BLaER1 treated with 17β-estradiol and CSF1 and Interleukin-3, amounts not matched to agents 10 nM and 100 nM (cell line): ENCODE measurements around the gene ZNF181.
A peak's percentile ranks its signal among the peaks of the same experiment; 100 is the strongest.

Experiments used
- H3K27ac ChIP-seq, 11 experiments: shearing (Covaris generic); formaldehyde crosslinking; 2 replicates each; pipeline ENCODE4 v1.8.1; 2022
- H3K27me3 ChIP-seq, 11 experiments: shearing (Covaris generic); formaldehyde crosslinking; 2 replicates each; pipeline ENCODE4 v1.8.1; 2022
- H3K36me3 ChIP-seq, 11 experiments: shearing (Covaris generic); formaldehyde crosslinking; 2 replicates each; pipeline ENCODE4 v1.8.1; 2022
- H3K4me1 ChIP-seq, 10 experiments: shearing (Covaris generic); formaldehyde crosslinking; 2 replicates each; pipeline ENCODE4 v1.8.1; 2022
- H3K4me2 ChIP-seq, 11 experiments: shearing (Covaris generic); formaldehyde crosslinking; 2 replicates each; pipeline ENCODE4 v1.8.1; 2022
- H3K4me3 ChIP-seq, 10 experiments: shearing (Covaris generic); formaldehyde crosslinking; 2 replicates each; pipeline ENCODE4 v1.8.1; 2022
- H3K9ac ChIP-seq, 11 experiments: shearing (Covaris generic); formaldehyde crosslinking; 2 replicates each; pipeline ENCODE4 v1.8.1; 2022
- H3K9me3 ChIP-seq, 11 experiments: shearing (Covaris generic); formaldehyde crosslinking; replicated peaks in 1 of 11; 2 replicates each; pipeline ENCODE4 v1.8.1; 2022
- H4K20me1 ChIP-seq, 11 experiments: shearing (Covaris generic); formaldehyde crosslinking; 2 replicates each; pipeline ENCODE4 v1.8.1; 2022
- Cebpa-rat ChIP-seq, 11 experiments: shearing (Covaris generic); IDR thresholded peaks; 2 replicates each; pipeline ENCODE4 v1.8.1; 2022

Gene ZNF181

DNA sequence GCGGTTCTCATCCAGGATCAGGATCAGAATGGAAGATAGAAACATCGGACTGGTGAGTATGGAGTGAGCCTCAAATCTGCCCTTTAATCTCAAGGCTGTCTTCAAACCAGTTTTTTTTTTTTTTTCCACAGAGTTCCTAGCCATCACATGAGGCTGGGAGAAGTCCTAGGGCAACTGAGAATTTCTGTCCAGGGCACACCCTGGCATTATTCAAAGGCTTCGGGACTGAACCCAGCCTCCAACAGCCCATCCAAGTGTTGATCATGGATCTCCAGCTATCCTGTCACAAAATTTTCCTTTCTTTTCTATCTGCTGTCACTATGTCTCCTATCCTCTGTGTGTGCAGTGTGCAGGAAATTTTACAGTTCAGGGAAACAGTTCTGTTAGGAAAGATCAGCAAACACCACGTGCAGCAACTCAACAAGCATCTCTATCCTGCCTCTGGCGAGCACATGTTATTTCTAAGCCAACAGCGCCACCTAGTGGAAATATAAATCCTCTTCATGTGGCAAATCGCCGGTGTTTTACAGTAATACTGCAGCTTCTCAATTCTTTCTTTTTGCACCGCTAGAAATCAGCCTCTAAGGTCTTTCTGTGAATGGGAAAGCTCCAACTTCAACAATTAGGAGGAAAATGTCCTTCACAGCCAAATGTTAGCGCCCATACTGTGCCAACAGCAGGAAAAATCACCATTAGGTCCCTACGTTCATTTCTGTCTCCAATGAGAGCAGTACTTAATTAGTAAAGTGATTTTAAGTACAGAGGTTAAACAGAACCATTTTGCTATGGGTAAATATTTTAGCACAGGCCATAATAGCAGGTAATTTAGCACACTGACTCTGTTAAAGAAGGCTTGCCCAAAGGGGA, 21.4 kb upstream of the ZNF181 start:
- Histone ChIP-seq H3K9ac (no peak overlapping the region), H3K4me1 (no peaks in the 10 kb centered on the region), H3K36me3 (no peaks in the 10 kb centered on the region), H3K9me3 (peaks cover 34 to 41% (median 38%) of the 10 kb centered on the region in 11 experiments), H3K27me3 (no peaks in the 10 kb centered on the region), H3K4me2 (no peak overlapping the region), H4K20me1 (no peaks in the 10 kb centered on the region), H3K27ac (no peak overlapping the region), H3K4me3 (no peak overlapping the region; a peak in 1 of 20 replicates)
- no peak for TF ChIP-seq Cebpa-rat (IDR thresholded peaks at IDR 0.05)

DNA sequence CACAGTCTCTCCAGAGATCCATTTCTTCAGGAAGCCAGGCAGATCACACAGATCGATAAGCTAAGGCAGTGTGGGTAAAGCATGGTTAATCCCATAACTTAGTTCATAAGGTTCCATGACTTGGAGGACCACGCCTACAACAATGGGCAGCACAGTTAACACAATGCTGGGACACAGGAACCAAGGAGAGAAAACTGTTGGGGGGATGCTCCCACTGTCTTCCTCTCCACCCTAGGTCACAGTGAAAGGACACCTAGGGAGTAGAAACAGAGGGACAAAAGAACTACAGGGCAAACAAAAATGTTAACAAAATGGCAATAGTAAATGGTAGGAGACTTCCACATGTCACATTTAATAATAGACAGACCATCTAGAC, 20.8 kb upstream of the ZNF181 start:
- Histone ChIP-seq H3K4me2 (no peak overlapping the region), H3K27me3 (no peaks in the 10 kb centered on the region), H3K27ac (no peak overlapping the region), H3K9ac (no peak overlapping the region), H3K36me3 (no peaks in the 10 kb centered on the region), H3K4me1 (no peaks in the 10 kb centered on the region), H4K20me1 (no peaks in the 10 kb centered on the region), H3K4me3 (no peak overlapping the region; a peak in 1 of 20 replicates), H3K9me3 (peaks cover 31 to 37% (median 35%) of the 10 kb centered on the region in 11 experiments)
- no peak for TF ChIP-seq Cebpa-rat (IDR thresholded peaks at IDR 0.05)

DNA sequence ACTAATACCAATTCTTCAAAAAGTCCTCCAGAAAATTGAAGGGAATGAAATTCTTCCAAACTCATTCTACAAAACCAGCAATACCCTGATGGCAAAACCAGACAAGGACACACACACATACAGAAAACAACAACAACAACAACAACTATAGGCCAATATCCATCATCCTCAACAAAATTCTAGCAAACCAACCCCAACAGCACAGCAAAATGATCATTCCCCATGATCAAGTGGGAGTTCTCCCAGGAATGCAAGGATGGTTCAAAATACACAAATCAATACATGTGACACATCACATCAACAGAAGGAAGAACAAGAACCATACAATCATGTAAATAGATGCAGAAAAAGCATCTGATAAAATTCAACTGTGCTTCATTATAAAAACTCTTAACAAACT, 18.7 kb upstream of the ZNF181 start:
- Histone ChIP-seq H4K20me1 (no peaks in the 10 kb centered on the region), H3K9ac (no peak overlapping the region), H3K36me3 (no peaks in the 10 kb centered on the region), H3K4me2 (no peak overlapping the region), H3K9me3 (peaks cover 31 to 37% (median 35%) of the 10 kb centered on the region in 11 experiments), H3K4me1 (no peaks in the 10 kb centered on the region), H3K27me3 (no peaks in the 10 kb centered on the region), H3K4me3 (no peak overlapping the region), H3K27ac (no peak overlapping the region)
- no peak for TF ChIP-seq Cebpa-rat (IDR thresholded peaks at IDR 0.05)

DNA sequence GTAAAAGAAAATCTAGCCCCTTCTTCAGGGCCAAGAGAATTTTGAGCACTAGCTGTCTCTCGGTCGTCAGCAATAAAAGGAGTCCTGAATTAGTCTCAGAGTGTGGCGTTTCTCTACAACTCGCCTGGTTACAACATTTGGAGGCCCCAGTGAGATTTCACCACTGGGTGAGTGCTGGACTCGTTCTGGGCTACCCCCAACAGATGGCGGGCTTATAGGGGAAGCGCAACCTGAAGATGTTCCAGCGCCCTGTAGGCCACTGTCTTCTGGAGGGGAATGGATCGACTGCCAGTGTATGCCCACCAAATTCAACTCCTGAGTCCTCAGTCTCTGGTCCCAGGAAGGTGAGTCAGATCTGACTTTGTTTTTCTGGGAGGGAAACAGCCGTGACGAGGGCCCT, 11.7 kb upstream of the ZNF181 start:
- Histone ChIP-seq H3K4me2 (no peak overlapping the region), H3K27me3 (no peaks in the 10 kb centered on the region), H3K9ac (no peak overlapping the region), H4K20me1 (no peaks in the 10 kb centered on the region), H3K36me3 (no peaks in the 10 kb centered on the region), H3K4me1 (no peaks in the 10 kb centered on the region), H3K4me3 (no peak overlapping the region), H3K27ac (no peak overlapping the region), H3K9me3 (no peaks in the 10 kb centered on the region)
- no peak for TF ChIP-seq Cebpa-rat (IDR thresholded peaks at IDR 0.05)

DNA sequence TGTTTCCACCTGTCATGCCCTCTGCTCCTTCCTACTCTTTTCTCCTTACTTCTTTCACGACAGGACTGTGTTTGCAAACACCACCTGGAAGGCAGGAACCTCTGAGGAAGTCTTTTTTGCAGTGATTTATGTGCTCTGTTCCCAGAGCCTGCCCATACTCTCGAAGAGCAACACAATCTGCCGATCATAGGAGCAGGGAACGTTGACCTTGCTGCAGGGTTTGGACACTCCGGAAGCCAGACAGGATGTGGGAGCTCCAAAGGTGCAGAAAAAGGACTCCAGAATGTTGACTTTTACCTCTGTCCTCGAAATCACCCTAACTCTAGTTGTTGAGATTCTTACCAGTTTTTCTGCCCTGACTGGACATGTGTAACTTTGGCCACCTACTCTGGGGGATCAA, 8.6 kb upstream of the ZNF181 start:
- no peaks in the 10 kb centered on the region for H3K4me1 ChIP-seq
- H3K9me3 ChIP-seq: peaks cover 0 to 6% (median 0%) of the 10 kb centered on the region in 11 experiments; a peak in 2 of 22 replicates
- no peak overlapping the region for H3K9ac ChIP-seq
- no peak for TF ChIP-seq Cebpa-rat (IDR thresholded peaks at IDR 0.05)
- H3K4me2 ChIP-seq: no peak overlapping the region
- no peaks in the 10 kb centered on the region for H4K20me1 ChIP-seq
- no peaks in the 10 kb centered on the region for H3K36me3 ChIP-seq
- H3K27me3 ChIP-seq: no peaks in the 10 kb centered on the region
- no peak overlapping the region for H3K27ac ChIP-seq
- no peak overlapping the region for H3K4me3 ChIP-seq

DNA sequence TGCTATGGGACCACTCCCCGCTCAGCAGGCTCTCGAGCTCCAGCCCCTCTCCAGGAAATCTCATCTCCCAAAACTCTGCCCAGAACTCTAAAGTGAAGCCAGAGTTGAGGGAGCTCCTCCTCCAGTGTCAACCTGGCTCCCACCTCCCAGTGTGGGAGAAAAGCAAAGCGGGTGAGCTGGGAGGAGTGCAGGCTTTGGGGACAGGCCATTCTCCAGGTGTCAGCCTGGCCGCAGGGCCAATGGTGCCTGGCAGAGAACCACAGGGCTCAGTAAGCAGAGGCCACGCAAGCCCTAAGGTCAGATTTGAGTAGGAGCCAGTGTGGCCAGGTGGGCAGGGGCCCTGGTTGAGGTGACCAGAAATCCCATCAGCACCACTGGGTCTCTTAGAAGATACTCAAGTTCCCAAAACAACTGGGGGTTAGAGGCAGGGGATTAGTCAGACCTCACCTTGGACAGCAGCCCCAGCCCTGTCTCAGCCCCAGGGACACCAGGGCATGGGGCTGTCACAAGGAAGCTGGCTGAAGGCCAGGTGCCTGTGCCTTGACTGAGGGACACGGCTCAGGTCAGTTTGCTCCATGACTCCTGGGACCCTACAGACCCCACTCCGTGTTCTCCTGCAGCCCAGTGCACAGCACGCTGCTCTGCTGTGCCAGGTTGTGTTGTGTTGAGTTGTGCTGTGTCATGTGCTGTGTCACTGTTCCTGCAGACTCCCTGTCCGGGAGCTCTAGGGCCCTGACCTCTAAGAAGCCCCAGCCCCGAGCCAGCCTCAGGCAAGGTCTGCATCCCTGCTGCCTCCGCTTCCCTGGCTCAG, 2.8 kb upstream of the ZNF181 start:
- H3K9me3 ChIP-seq: peaks cover 0 to 22% (median 11%) of the 10 kb centered on the region in 11 experiments; a peak in 13 of 22 replicates
- H3K27me3 ChIP-seq: no peaks in the 10 kb centered on the region
- H3K4me1 ChIP-seq: peaks cover 21 to 35% (median 30%) of the 10 kb centered on the region in 10 experiments
- H3K9ac ChIP-seq: no peak overlapping the region
- H3K36me3 ChIP-seq: peaks cover 0 to 14% (median 10%) of the 10 kb centered on the region in 11 experiments; a peak in 15 of 22 replicates
- TF ChIP-seq Cebpa-rat (IDR thresholded peaks at IDR 0.05): no peak
- H4K20me1 ChIP-seq: no peaks in the 10 kb centered on the region
- no peak overlapping the region for H3K27ac ChIP-seq
- H3K4me3 ChIP-seq: no peak overlapping the region
- no peak overlapping the region for H3K4me2 ChIP-seq

DNA sequence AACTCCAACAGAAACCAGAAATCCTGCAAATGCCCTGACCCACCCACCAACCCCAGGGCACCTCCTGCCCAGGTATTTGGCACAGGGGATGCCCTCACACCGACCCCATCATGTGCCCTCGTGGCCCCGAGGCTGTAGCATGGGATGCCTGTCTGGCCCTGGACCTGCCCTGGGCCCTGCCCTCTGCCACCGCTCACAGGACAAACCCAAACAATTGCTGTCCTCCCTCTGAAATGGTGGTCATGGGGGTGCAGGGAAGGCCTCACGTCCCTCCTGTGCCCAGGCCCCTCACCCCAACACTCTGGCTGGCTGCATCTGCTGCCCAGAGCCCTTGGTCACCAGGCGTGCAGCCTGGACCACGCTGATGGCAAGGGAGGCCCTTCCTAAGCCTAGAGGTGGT, 2.1 kb upstream of the ZNF181 start:
- peaks cover 6 to 21% (median 17%) of the 10 kb centered on the region in 11 experiments; a peak in 17 of 22 replicates for H3K36me3 ChIP-seq
- H3K9ac ChIP-seq: no peak overlapping the region
- no peak overlapping the region for H3K27ac ChIP-seq
- peak overlapping the region in 4 of 11 experiments; percentile 92 to 97 (median 94); a peak in 5 of 22 replicates for H3K4me2 ChIP-seq
- 0 out of 20 replicates have a peak overlapping the region, but pooled peaks of 1 of the 10 experiments have one; percentile 75 for H3K4me3 ChIP-seq
- H3K4me1 ChIP-seq: peaks cover 21 to 35% (median 30%) of the 10 kb centered on the region in 10 experiments
- no peaks in the 10 kb centered on the region for H3K27me3 ChIP-seq
- no peaks in the 10 kb centered on the region for H4K20me1 ChIP-seq
- no peak for TF ChIP-seq Cebpa-rat (IDR thresholded peaks at IDR 0.05)
- H3K9me3 ChIP-seq: peaks cover 0 to 29% (median 15%) of the 10 kb centered on the region in 11 experiments; a peak in 14 of 22 replicates

DNA sequence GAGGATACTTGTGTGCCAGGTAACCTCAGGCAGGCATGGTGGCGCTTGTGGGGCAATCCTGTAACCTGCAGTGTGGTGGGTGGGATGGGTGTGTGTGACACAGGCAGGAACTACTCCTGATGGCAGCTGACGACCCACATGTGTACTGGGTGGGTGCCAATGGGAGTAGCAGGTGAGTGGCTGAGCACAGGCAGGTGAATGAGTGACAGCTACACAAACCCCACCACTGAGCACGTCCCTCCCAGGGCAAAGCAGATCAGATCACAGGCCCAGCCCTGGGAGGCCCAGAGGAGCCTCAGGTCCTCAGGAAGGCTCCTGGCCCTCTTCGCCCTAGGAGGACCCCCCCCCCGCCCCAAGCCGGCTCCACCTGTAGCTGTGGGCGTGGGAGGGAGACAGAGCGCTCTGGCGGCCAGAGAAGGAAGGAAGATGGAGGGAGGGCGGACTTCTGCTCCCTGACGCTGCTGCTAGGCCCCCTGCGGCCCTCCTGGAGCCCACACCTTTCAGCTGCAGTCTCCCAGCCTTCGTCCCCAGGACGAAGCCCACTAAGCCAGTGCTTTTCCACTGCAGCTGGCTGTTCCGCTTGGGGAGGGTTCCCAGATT, 1.3 kb upstream of the ZNF181 start:
- Histone ChIP-seq H3K9me3 (peaks cover 4 to 37% (median 22%) of the 10 kb centered on the region in 11 experiments; a peak in 21 of 22 replicates), H3K4me1 (peaks cover 21 to 35% (median 30%) of the 10 kb centered on the region in 10 experiments), H3K27me3 (no peaks in the 10 kb centered on the region), H3K27ac (peak overlapping the region; percentile 88 to 99 (median 93)), H3K36me3 (peaks cover 14 to 29% (median 23%) of the 10 kb centered on the region in 11 experiments), H3K4me2 (peak overlapping the region; percentile 92 to 100 (median 97)), H4K20me1 (no peaks in the 10 kb centered on the region), H3K9ac (peak overlapping the region; percentile 86 to 98 (median 94)), H3K4me3 (peak overlapping the region; percentile 72 to 85 (median 78))
- no peak for TF ChIP-seq Cebpa-rat (IDR thresholded peaks at IDR 0.05)
